DMS114 treated with DMSO at 0.1 percent for 48 hours (cell line): ENCODE results near the gene TLR10.
"Not testable (repeated sequence)": the region's sequence is repeated elsewhere in the genome, so short reads cannot be mapped to it uniquely, and the experiment has no call there.

Source experiments
- DNase-seq: peaks from one replicate; lab custom pipeline; 2025; ENCODE audit not compliant: unreplicated experiment; lab: John Stamatoyannopoulos, UW

TLR10 gene

GRCh38 chr4:38782452-38783108 lies at the start of gene TLR10:
Gene TLR10 (minus strand): TSS chr4:38782990. CDS start chr4:38775590, 7,400 bp downstream.
- peak; percentile 30 for DNase-seq

- DNase-seq, result no peak
Observed at GRCh38 chr4:38832206-38832605, 49.4 kb upstream of the TLR10 start.

DNA sequence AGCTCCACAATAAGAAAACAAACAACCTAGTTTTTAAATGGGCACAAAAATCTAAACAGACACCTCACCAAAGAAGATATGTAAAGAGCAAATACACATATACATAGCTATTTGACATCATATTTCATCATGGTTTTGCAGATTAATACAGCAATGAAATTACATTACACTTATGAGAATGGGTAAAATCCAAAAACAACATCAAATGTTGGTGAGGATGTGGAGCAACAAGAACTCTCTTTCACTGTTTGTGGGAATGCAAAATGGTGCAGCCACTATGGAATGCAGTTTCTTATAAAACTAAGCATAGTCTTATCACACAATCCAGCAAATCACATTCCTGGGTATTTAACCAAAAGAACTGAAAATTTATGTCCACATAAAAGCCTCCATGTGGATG lies 48.9 kb upstream of the TLR10 start:
- no peak for DNase-seq

DNA sequence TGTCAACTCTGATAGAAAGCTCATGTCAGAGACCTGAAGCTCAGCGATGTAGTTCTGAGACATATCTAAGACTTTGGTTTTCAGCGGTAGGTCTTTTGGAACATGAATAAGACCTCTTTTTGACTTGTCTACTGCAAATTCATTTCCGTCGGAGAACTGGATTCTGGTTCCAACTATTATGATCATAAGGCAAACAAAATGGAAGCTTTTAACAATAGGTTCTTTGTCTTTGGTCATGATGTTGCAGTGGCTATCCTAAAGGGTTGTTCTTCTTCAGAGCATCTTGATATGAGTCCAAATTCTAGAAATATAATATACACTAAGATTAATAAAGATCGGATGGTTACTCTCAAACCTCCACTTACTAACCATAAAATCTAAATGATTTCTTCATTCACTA lies 46.4 kb upstream of the TLR10 start:
- no peak for DNase-seq

GRCh38 chr4:38823766-38824165 lies 41.0 kb upstream of the TLR10 start:
- DNase-seq, result no peak

GRCh38 chr4:38822748-38823303 lies 40.0 kb upstream of the TLR10 start:
- DNase-seq, result no peak

DNA sequence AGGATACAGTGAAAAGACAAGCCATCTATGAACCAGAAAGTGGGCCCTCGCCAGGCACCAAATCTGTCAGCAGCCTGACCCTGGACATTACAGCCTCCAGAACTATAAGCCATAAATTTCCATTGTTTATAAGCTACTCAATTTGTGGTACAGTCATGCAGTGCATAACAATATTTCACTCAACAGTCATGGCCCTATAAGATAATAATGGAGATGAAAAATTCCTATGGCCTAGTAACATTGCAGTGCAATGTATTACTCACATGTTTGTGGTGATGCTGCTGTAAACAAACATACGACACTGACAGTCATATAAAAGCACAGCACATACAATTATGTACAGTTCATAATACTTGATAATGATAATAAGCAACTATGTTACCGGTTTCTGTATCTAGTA lies 38.9 kb upstream of the TLR10 start:
- DNase-seq, result no peak

GRCh38 chr4:38820329-38821061 lies 37.7 kb upstream of the TLR10 start:
- no peak for DNase-seq

GRCh38 chr4:38819569-38819968 lies 36.8 kb upstream of the TLR10 start:
- no peak for DNase-seq

- no peak for DNase-seq
Observed at GRCh38 chr4:38818441-38818976, 35.7 kb upstream of the TLR10 start.

GRCh38 chr4:38815885-38816782 lies 33.3 kb upstream of the TLR10 start:
- no peak for DNase-seq

GRCh38 chr4:38814386-38814785 lies 31.6 kb upstream of the TLR10 start:
- no peak for DNase-seq

DNA sequence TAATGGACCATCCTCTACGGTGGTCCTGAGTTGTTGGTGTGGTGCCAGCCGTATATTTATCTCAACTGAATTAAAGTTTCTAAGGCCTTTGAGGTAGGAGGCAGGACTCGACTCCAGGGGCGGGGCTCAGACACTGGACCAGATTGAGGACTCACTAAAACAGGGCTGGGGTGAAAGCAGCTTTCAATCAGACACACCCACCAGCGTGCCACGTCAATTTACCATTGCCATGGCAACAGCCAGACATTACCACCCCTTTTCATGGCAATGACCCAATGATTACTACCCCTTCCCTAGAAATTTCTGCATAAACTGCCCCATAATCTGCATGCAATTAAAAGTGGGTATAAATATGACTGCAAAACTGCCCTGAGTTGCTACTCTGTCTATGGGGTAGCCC lies 28.5 kb upstream of the TLR10 start:
- DNase-seq, result no peak

- DNase-seq, result not testable (repeated sequence)
Observed at GRCh38 chr4:38807462-38807861, 24.7 kb upstream of the TLR10 start.

DNA sequence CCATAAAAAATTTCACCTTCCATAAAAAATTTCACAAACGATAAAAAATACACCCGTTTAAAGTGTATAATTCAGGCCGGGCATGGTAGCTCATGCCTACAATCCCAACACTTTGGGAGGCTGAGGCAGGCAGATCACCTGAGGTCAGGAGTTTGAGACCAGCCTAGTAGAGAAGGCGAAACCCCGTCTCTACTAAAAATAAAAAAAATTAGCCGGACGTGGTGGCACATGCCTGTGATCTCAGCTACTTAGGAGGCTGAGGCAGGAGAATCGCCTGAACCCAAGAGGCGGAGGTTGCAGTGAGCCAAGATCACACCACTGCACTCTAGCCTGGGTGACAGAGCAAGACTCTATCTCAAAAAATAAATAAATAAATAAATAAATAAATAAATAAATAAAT lies 23.5 kb upstream of the TLR10 start:
- not testable (repeated sequence) for DNase-seq

GRCh38 chr4:38805530-38806145 lies 22.8 kb upstream of the TLR10 start:
- DNase-seq, result no peak

DNA sequence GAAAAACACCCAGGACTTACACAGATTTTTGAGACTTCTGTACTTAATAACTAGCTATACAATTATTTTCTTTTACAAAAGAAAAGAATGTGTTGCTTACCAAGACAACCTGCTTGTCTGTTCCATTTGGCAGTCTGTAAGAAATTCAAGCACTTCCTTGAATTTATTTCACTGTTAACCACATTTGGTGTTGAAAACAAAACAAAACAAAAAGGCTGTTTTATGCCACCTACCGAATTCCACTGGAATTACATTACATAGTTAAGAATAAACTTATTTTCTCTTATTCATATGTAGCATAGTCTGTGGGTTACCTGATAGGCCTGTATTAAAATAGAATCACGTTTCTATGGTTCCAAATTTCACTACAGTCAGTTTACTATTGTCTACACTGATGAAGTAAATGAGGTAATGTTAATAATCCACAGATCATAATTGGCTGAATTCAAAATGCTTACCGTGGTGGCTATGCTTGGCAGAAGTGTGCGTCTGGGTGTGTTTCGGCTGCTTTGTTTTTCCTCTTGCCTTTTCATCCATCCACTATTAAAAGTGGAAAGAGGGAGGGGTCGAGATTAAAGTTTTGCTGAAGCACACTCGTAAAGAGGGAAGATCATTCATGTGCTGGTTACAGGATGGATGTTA lies 22.0 kb upstream of the TLR10 start, which contains the start of gene TLR1:
Gene TLR1 (minus strand): TSS at position 138 of the 642 bp plus-strand sequence. CDS start 5,960 bp downstream, outside the sequence.
- DNase-seq, result peak; percentile 1

- DNase-seq, result no peak
Observed at GRCh38 chr4:38803833-38804653, 21.3 kb upstream of the TLR10 start.
